Activated B cell treated with CpG ODN at 0.5 μM for 24 hours (primary cell): ENCODE measurements around the gene ASPG. TPM values are rescaled to one million over a fixed set of nuclear protein-coding genes. Genes with fewer than 3 reads are reported as not detected.

Experiments
- ATAC-seq: fragments of 200-7000 bp; cut with Tn5 transposase; one replicate; pipeline ENCODE4 v1.10.0; 2021; ENCODE audit warnings: low read depth, mild to moderate bottlenecking, moderate library complexity
- CTCF ChIA-PET: fragments of 350-600 bp; sonication (Branson Sonifier 250); formaldehyde crosslinking; loops from one replicate; lab custom pipeline; 2021; ENCODE audit warnings: antibody characterized with exemption; lab: Charles Lee
- POLR2A ChIA-PET: fragments of 350-600 bp; sonication (Branson Sonifier 250); formaldehyde crosslinking; loops from one replicate; lab custom pipeline; 2021; ENCODE audit warnings: antibody characterized with exemption; lab: Charles Lee
- DNase-seq: peaks from one replicate; pipeline ENCODE4 v3.0.0; 2022
- H3K27ac Mint-ChIP-seq: one replicate; pipeline ENCODE4 v1.8.0; 2020; ENCODE audit warnings: mixed read lengths
- H3K27me3 Mint-ChIP-seq: one replicate; pipeline ENCODE4 v1.8.0; 2021; ENCODE audit warnings: mixed read lengths
- H3K36me3 Mint-ChIP-seq: one replicate; pipeline ENCODE4 v1.8.0; 2021; ENCODE audit warnings: low read depth, mixed read lengths
- H3K4me1 Mint-ChIP-seq: one replicate; pipeline ENCODE4 v1.8.0; 2021; ENCODE audit warnings: mixed read lengths
- H3K4me3 Mint-ChIP-seq: one replicate; pipeline ENCODE4 v1.8.0; 2020; ENCODE audit warnings: mild to moderate bottlenecking, mixed read lengths
- H3K9me3 Mint-ChIP-seq: one replicate; pipeline ENCODE4 v1.8.0; 2020; ENCODE audit warnings: mixed read lengths
- CTCF ChIP-seq: fragments of 200-600 bp; IDR thresholded peaks from one replicate; pipeline ENCODE4 v1.8.0; 2022; ENCODE audit warnings: antibody characterized with exemption, mild to moderate bottlenecking
- intact Hi-C: fragments of 100-400 bp; cut with micrococcal nuclease; formaldehyde crosslinking; loops from one replicate; pipeline ENCODE4 v1.15.1; 2024
- total RNA-seq: library from RNA; stranded (reverse); gene quantifications from 2 replicates; pipeline ENCODE4 v1.2.3, GENCODE V29; 2022

ASPG gene
- total RNA-seq, 1 donor from 2014 or later, result not detected

- no peaks in the 10 kb centered on the region for H3K9me3 Mint-ChIP-seq
- ChIA-PET CTCF (no interaction called here), POLR2A (no interaction called here)
- no peak for TF ChIP-seq CTCF
- no peak overlapping the region for H3K4me3 Mint-ChIP-seq
- H3K27ac Mint-ChIP-seq, result no peak overlapping the region
- intact Hi-C loops, result no loop called here
- ATAC-seq (no peak), DNase-seq (peak; percentile 9)
- H3K27me3 Mint-ChIP-seq, result peaks cover 16% of the 10 kb centered on the region
- H3K4me1 Mint-ChIP-seq, result no peaks in the 10 kb centered on the region
- H3K36me3 Mint-ChIP-seq, result no peaks in the 10 kb centered on the region
These were observed 58.3 kb downstream of the ASPG start for GRCh38 chr14:104143521-104144452.

GRCh38 chr14:104144453-104144790, 58.9 kb downstream of the ASPG start:
- H3K36me3 Mint-ChIP-seq, result no peaks in the 10 kb centered on the region
- ATAC-seq, result no peak
- intact Hi-C loops, result no loop called here
- no peak for TF ChIP-seq CTCF
- no peak overlapping the region for H3K27ac Mint-ChIP-seq
- no peaks in the 10 kb centered on the region for H3K9me3 Mint-ChIP-seq
- DNase-seq, result no peak
- H3K4me3 Mint-ChIP-seq, result no peak overlapping the region
- ChIA-PET CTCF (interaction anchor here (0.7 to 1.0 kb wide), 2 partner anchors 67 to 420 kb away, joined by 3 read pairs; no protein-coding TSS in a partner anchor), POLR2A (no interaction called here)
- no peaks in the 10 kb centered on the region for H3K4me1 Mint-ChIP-seq
- H3K27me3 Mint-ChIP-seq, result peaks cover 16% of the 10 kb centered on the region

GRCh38 chr14:104144911-104145825, 59.7 kb downstream of the ASPG start:
- ChIA-PET POLR2A (no interaction called here), CTCF (interaction anchor here (0.7 to 1.0 kb wide), 2 partner anchors 67 to 419 kb away, joined by 3 read pairs; no protein-coding TSS in a partner anchor)
- no peak overlapping the region for H3K4me3 Mint-ChIP-seq
- no peaks in the 10 kb centered on the region for H3K4me1 Mint-ChIP-seq
- no peaks in the 10 kb centered on the region for H3K9me3 Mint-ChIP-seq
- ATAC-seq (no peak), DNase-seq (peak; percentile 14)
- no peak for TF ChIP-seq CTCF
- peaks cover 14% of the 10 kb centered on the region for H3K27me3 Mint-ChIP-seq
- no peak overlapping the region for H3K27ac Mint-ChIP-seq
- H3K36me3 Mint-ChIP-seq, result no peaks in the 10 kb centered on the region
- intact Hi-C loops, result no loop called here

GRCh38 chr14:104145826-104146601, 60.5 kb downstream of the ASPG start:
- no peaks in the 10 kb centered on the region for H3K36me3 Mint-ChIP-seq
- no peak overlapping the region for H3K4me3 Mint-ChIP-seq
- peaks cover 12% of the 10 kb centered on the region for H3K27me3 Mint-ChIP-seq
- H3K4me1 Mint-ChIP-seq, result no peaks in the 10 kb centered on the region
- no peak for TF ChIP-seq CTCF
- intact Hi-C loops, result no loop called here
- no peaks in the 10 kb centered on the region for H3K9me3 Mint-ChIP-seq
- no peak for DNase-seq
- POLR2A ChIA-PET, result no interaction called here
- no peak for ATAC-seq
- H3K27ac Mint-ChIP-seq, result no peak overlapping the region
- CTCF ChIA-PET, result no interaction called here
